IMR-90 (cell line): Measurements from ENCODE around the gene XPR1. TPM values are rescaled to one million over a fixed set of nuclear protein-coding genes. Genes with fewer than 3 reads are reported as not detected.

Experiments used
- ATAC-seq: fragments of 200-7000 bp; cut with Tn5 transposase; 2 replicates; pipeline ENCODE4 v1.9.1; 2020; ENCODE audit warnings: low read depth, mild to moderate bottlenecking, moderate library complexity
- BruUV-seq: library from RNA; stranded (reverse); fragments of 400-500 nt; replicated peaks from 2 replicates; lab custom pipeline; 2021; lab: Mats Ljungman, UMichigan
- CTCF ChIA-PET: fragments of 300-600 bp; formaldehyde crosslinking; extraction: SDS; loops from one replicate; lab custom pipeline; 2021; ENCODE audit warnings: antibody characterized with exemption; lab: Yijun Ruan, JAX
- POLR2A ChIA-PET: fragments of 300-600 bp; sonication (Branson Sonifier 250); formaldehyde crosslinking; loops from one replicate; lab custom pipeline; 2022; ENCODE audit warnings: antibody characterized with exemption; ENCODE audit not compliant: unreplicated experiment; lab: Charles Lee
- DNase-seq: peaks from one replicate; pipeline ENCODE4 v3.0.0; 2013
- H2AFZ ChIP-seq: replicated peaks from 2 replicates; pipeline ENCODE3; 2013; ENCODE audit warnings: low read length, mild to moderate bottlenecking; ENCODE audit not compliant: poor library complexity
- H2AK5ac ChIP-seq: 2 replicates; pipeline ENCODE4 v1.6.1; 2013; ENCODE audit warnings: low read depth, low read length, inconsistent platforms
- H2AK9ac ChIP-seq: replicated peaks from 2 replicates; pipeline ENCODE3; 2013; ENCODE audit warnings: mild to moderate bottlenecking, low read depth, low read length, moderate library complexity; ENCODE audit not compliant: poor library complexity
- H2BK120ac ChIP-seq: 2 replicates; pipeline ENCODE4 v1.6.1; 2013; ENCODE audit warnings: low read depth, low read length, inconsistent platforms
- H2BK15ac ChIP-seq: 3 replicates; pipeline ENCODE4 v1.6.1; 2013; ENCODE audit warnings: low read depth, low read length, inconsistent platforms
- H2BK20ac ChIP-seq: 2 replicates; pipeline ENCODE4 v1.6.1; 2013; ENCODE audit warnings: low read depth, mild to moderate bottlenecking, inconsistent platforms, low read length, moderate library complexity
- H2BK5ac ChIP-seq: 2 replicates; pipeline ENCODE4 v1.6.1; 2013; ENCODE audit warnings: mild to moderate bottlenecking, low read depth, low read length, inconsistent platforms; ENCODE audit not compliant: poor library complexity, severe bottlenecking
- H3K14ac ChIP-seq: replicated peaks from 2 replicates; pipeline ENCODE4 v1.6.1; 2013; ENCODE audit warnings: low read depth, low read length, inconsistent platforms
- H3K18ac ChIP-seq: 2 replicates; pipeline ENCODE4 v1.6.1; 2013; ENCODE audit warnings: low read depth, low read length, control low read depth
- H3K23ac ChIP-seq: 2 replicates; pipeline ENCODE4 v1.6.1; 2013; ENCODE audit warnings: low read depth, low read length, inconsistent platforms
- H3K27ac ChIP-seq: 2 replicates; pipeline ENCODE4 v1.5.1; 2013; ENCODE audit warnings: mild to moderate bottlenecking, control low read depth, low read length; ENCODE audit not compliant: insufficient read depth
- H3K27me3 ChIP-seq: 2 replicates; pipeline ENCODE4 v1.6.1; 2013; ENCODE audit warnings: low read length; ENCODE audit not compliant: control insufficient read depth, insufficient read depth
- H3K36me3 ChIP-seq: 2 replicates; pipeline ENCODE4 v1.6.1; 2013; ENCODE audit warnings: low read length, mixed read lengths; ENCODE audit not compliant: control insufficient read depth, insufficient read depth
- H3K4ac ChIP-seq: 2 replicates; pipeline ENCODE4 v1.6.1; 2013; ENCODE audit warnings: low read depth, low read length, inconsistent platforms
- H3K4me1 ChIP-seq: 2 replicates; pipeline ENCODE4 v1.6.1; 2013; ENCODE audit warnings: low read length, mixed read lengths; ENCODE audit not compliant: control insufficient read depth, insufficient read depth
- H3K4me2 ChIP-seq: 2 replicates; pipeline ENCODE4 v1.6.1; 2013; ENCODE audit warnings: low read depth, mild to moderate bottlenecking, control low read depth, low read length, moderate library complexity
- H3K4me3 ChIP-seq: 2 replicates; pipeline ENCODE4 v1.5.1; 2013; ENCODE audit warnings: low read depth, mild to moderate bottlenecking, control low read depth, low read length, moderate library complexity; ENCODE audit not compliant: insufficient read depth
- H3K56ac ChIP-seq: 2 replicates; pipeline ENCODE4 v1.6.1; 2013; ENCODE audit warnings: low read length, inconsistent platforms; ENCODE audit not compliant: insufficient read depth; ENCODE audit errors: extremely low read depth
- H3K79me1 ChIP-seq, 2 experiments: 2 replicates each; pipeline ENCODE4 v1.6.1; 2013; ENCODE audit warnings: low read length in 2 of 2, inconsistent platforms in 1 of 2, low read depth in 1 of 2
- H3K9ac ChIP-seq: 2 replicates; pipeline ENCODE4 v1.6.1; 2013; ENCODE audit warnings: low read depth, low read length, control low read depth
- H3K9me1 ChIP-seq: 2 replicates; pipeline ENCODE4 v1.6.1; 2013; ENCODE audit warnings: low read length, inconsistent platforms; ENCODE audit not compliant: insufficient read depth
- H3K9me3 ChIP-seq: 2 replicates; pipeline ENCODE4 v1.6.1; 2013; ENCODE audit warnings: low read length; ENCODE audit not compliant: control insufficient read depth, insufficient read depth
- H4K20me1 ChIP-seq: 2 replicates; pipeline ENCODE4 v1.6.1; 2013; ENCODE audit warnings: low read length, inconsistent platforms; ENCODE audit not compliant: insufficient read depth
- H4K5ac ChIP-seq: 2 replicates; pipeline ENCODE4 v1.6.1; 2013; ENCODE audit warnings: mild to moderate bottlenecking, low read depth, low read length, control low read depth
- H4K8ac ChIP-seq, 2 experiments: 2 replicates each; pipeline ENCODE4 v1.6.1; 2013; ENCODE audit warnings: low read depth in 2 of 2, low read length in 2 of 2, control low read depth in 1 of 2, inconsistent platforms in 1 of 2
- H4K91ac ChIP-seq: 2 replicates; pipeline ENCODE4 v1.6.1; 2013; ENCODE audit warnings: low read depth, low read length, inconsistent platforms; ENCODE audit not compliant: insufficient read depth
- BHLHE40 ChIP-seq: fragments of 150-350 bp; IDR thresholded peaks from 2 replicates; pipeline ENCODE4 v1.6.1; 2016; ENCODE audit warnings: mild to moderate bottlenecking, low read depth, low read length
- CHD1 ChIP-seq: IDR thresholded peaks from 2 replicates; pipeline ENCODE4 v1.6.1; 2012; ENCODE audit warnings: low read depth, low read length, improper control_type of control experiment
- CTCF ChIP-seq: conservative IDR thresholded peaks from 2 replicates; pipeline ENCODE4 v1.5.1; 2012; ENCODE audit warnings: mild to moderate bottlenecking, low read depth, low read length, improper control_type of control experiment
- ELK1 ChIP-seq: fragments of 150-350 bp; IDR thresholded peaks from 2 replicates; pipeline ENCODE4 v1.6.1; 2016; ENCODE audit warnings: low read depth, mild to moderate bottlenecking, low read length, moderate library complexity, borderline replicate concordance
- FOS ChIP-seq: fragments of 150-350 bp; IDR thresholded peaks from 2 replicates; pipeline ENCODE4 v1.6.1; 2016; ENCODE audit warnings: low read depth, low read length
- MAFK ChIP-seq: IDR thresholded peaks from 2 replicates; pipeline ENCODE4 v1.6.1; 2012; ENCODE audit warnings: low read depth, low read length, improper control_type of control experiment
- MAZ ChIP-seq: IDR thresholded peaks from 2 replicates; pipeline ENCODE4 v1.6.1; 2012; ENCODE audit warnings: low read depth, mild to moderate bottlenecking, low read length, improper control_type of control experiment, moderate library complexity, borderline replicate concordance
- MXI1 ChIP-seq: IDR thresholded peaks from 2 replicates; pipeline ENCODE4 v1.6.1; 2012; ENCODE audit warnings: low read depth, mild to moderate bottlenecking, low read length, moderate library complexity, borderline replicate concordance
- RCOR1 ChIP-seq: IDR thresholded peaks from 2 replicates; pipeline ENCODE4 v1.6.1; 2012; ENCODE audit warnings: mild to moderate bottlenecking, low read length, improper control_type of control experiment; ENCODE audit not compliant: insufficient replicate concordance
- RFX5 ChIP-seq: IDR thresholded peaks from 2 replicates; pipeline ENCODE4 v1.8.0; 2012; ENCODE audit warnings: low read depth, mild to moderate bottlenecking, low read length, moderate library complexity
- WGBS, 2 experiments: methylation state at CpG; one replicate each; pipeline versions ENCODE4 v1.1.5 to v1.1.7; 2013; ENCODE audit warnings: missing lambda C conversion rate in 2 of 2; ENCODE audit not compliant: insufficient read length in 1 of 2; ENCODE audit errors: extremely low coverage in 2 of 2; 5-methylcytosine and 5-hydroxymethylcytosine counted together
- dilution Hi-C: fragments of 300-500 bp; cut with HindIII; formaldehyde crosslinking; loops from one replicate; pipeline ENCODE4 v1.14.3; 2018; ENCODE audit warnings: low sequenced_read_pairs; ENCODE audit not compliant: unreplicated experiment
- in situ Hi-C: fragments of 300-500 bp; cut with MboI; formaldehyde crosslinking; loops from 3 replicates; pipeline ENCODE4 v1.14.3; 2019; ENCODE audit warnings: low sequenced_read_pairs, inconsistent platforms, mixed read lengths
- intact Hi-C: fragments of 100-400 bp; cut with micrococcal nuclease; formaldehyde crosslinking; loops from 2 replicates; pipeline ENCODE4 v1.10.0; 2022
- polyA plus RNA-seq, 3 experiments: library from polyadenylated mRNA; depleted of rRNA; stranded (reverse); fragments of >200 nt; gene quantifications; 2 replicates each; pipeline ENCODE4 v1.2.3, GENCODE V29; 2012; ENCODE audit warnings: low replicate concordance in 1 of 3
- total RNA-seq: library from RNA; depleted of rRNA; stranded (reverse); fragments of >200 nt; gene quantifications from 2 replicates; pipeline ENCODE4 v1.2.3, GENCODE V29; 2012

Gene XPR1
- total and polyA plus RNA-seq, 2 of the 4 experiments (the other 2 are of a cell fraction), result 11.8 to 25.1 TPM

- H3K23ac ChIP-seq, result no peak overlapping the region
- DNase-seq (no peak), ATAC-seq (no peak)
- no peak overlapping the region for H3K56ac ChIP-seq
- 0 out of 2 replicates have a peak, but pooled peaks cover 4% of the 10 kb centered on the region for H3K9me1 ChIP-seq
- CTCF ChIA-PET, result no interaction called here
- peaks cover 27% of the 10 kb centered on the region; the same call in 1 of the 2 replicates for H3K36me3 ChIP-seq
- H2AK5ac ChIP-seq, result no peak overlapping the region
- POLR2A ChIA-PET, result no interaction called here
- H3K14ac ChIP-seq, result no peak overlapping the region
- no peak overlapping the region for H3K9ac ChIP-seq
- no peak overlapping the region for H2BK5ac ChIP-seq
- no peak overlapping the region for H4K5ac ChIP-seq
- no peaks in the 10 kb centered on the region for H3K27me3 ChIP-seq
- H4K20me1 ChIP-seq, result no peaks in the 10 kb centered on the region
- H2AK9ac ChIP-seq, result no peak overlapping the region
- intact Hi-C loops, result no loop called here
- no peak overlapping the region for H3K27ac ChIP-seq
- no peak overlapping the region for H3K18ac ChIP-seq
- dilution Hi-C loops, result no loop called here
- H3K4me3 ChIP-seq, result no peak overlapping the region
- in situ Hi-C loops, result no loop called here
- peaks cover 0 to 4% of the 10 kb centered on the region in 2 experiments; a peak in 1 of 4 replicates for H3K79me1 ChIP-seq
- H4K8ac ChIP-seq, result no peak overlapping the region
- H3K4me2 ChIP-seq, result no peak overlapping the region
- no peak overlapping the region for H2BK20ac ChIP-seq
- no peak overlapping the region for H4K91ac ChIP-seq
- 60% methylated on average over 2 of the region's 7 CpGs; no CpG with 5 or more reads in 1 of the 2 experiments for WGBS, 2 experiments
- no peak overlapping the region for H3K4ac ChIP-seq
- no peaks in the 10 kb centered on the region for H3K9me3 ChIP-seq
- H2AFZ ChIP-seq, result no peak overlapping the region
- no TSS peak for BruUV-seq
- no peak overlapping the region for H2BK120ac ChIP-seq
- TF ChIP-seq MXI1 (no peak), MAFK (no peak), RCOR1 (no peak), FOS (no peak), ELK1 (no peak), BHLHE40 (no peak), CTCF (no peak), CHD1 (no peak), MAZ (no peak), RFX5 (no peak)
- H2BK15ac ChIP-seq, result no peak overlapping the region
- H3K4me1 ChIP-seq, result peaks cover 2% of the 10 kb centered on the region; the same call in 1 of the 2 replicates
Measured at GRCh38 chr1:180920193-180920592, 288.4 kb downstream of the XPR1 start.
